Suprapubic skin (tissue), 3 donors: ENCODE results near the gene CYP26C1.

Experiments used
- EP300 ChIP-seq: sonication (generic); formaldehyde crosslinking; IDR thresholded peaks from one replicate; pipeline ENCODE4 v1.6.1; 2017; ENCODE audit warnings: antibody characterized with exemption
- TF ChIP-seq, protein P1 (sequence below), 2 donors: fragments of 200-600 bp in 1 of 2; fragments of 450-650 bp in 1 of 2; sonication (generic) in 1 of 2; IDR thresholded peaks; one replicate each; pipeline ENCODE4 v1.5.1; 2016 to 2019; ENCODE audit warnings: antibody characterized with exemption in 2 of 2, mild to moderate bottlenecking in 1 of 2, moderate library complexity in 1 of 2

DNA sequence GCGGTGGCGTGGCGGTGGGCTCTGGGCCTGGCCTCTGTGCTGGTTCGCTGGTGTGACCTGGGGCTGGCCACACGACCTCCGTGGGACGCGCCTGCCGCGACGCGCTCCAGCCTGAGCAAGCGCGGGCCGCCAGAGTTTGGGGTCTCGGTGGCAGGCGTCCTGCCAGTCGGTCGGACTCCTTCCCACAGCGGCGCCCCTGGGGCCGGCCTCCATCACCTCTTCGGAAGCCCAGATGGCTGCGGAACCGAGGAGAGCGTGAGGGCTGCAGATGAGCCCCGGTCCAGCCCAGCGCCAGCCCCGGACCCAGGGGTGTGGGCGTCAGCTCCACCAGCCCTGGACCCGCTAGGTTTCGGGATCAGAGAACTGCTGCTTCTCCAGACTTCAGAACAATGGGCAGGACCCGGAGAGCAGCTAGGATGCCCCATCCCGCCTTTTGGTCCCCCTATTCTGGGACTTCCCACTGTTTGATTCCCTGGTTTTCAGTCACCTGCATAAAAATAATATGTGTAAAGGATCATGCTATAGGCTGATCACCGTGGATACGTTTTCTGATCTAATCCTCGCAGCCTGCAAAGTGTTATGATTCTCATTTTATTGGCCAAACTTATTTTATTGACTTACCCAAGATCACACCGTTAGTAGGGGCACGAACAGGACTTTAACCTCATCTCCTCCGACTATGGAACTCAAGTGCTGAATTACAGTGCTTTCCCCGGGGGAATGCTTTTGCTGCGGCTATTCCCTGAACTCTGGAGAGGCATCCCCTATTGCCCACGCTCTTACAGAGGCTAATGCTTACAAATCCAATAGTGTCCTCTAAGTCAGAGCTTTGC lies 2.8 kb downstream of the CYP26C1 start:
- TF ChIP-seq, protein P1, sequence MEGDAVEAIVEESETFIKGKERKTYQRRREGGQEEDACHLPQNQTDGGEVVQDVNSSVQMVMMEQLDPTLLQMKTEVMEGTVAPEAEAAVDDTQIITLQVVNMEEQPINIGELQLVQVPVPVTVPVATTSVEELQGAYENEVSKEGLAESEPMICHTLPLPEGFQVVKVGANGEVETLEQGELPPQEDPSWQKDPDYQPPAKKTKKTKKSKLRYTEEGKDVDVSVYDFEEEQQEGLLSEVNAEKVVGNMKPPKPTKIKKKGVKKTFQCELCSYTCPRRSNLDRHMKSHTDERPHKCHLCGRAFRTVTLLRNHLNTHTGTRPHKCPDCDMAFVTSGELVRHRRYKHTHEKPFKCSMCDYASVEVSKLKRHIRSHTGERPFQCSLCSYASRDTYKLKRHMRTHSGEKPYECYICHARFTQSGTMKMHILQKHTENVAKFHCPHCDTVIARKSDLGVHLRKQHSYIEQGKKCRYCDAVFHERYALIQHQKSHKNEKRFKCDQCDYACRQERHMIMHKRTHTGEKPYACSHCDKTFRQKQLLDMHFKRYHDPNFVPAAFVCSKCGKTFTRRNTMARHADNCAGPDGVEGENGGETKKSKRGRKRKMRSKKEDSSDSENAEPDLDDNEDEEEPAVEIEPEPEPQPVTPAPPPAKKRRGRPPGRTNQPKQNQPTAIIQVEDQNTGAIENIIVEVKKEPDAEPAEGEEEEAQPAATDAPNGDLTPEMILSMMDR (IDR thresholded peaks at IDR 0.05), result no peak
- TF ChIP-seq EP300, result no peak
